ENCODE data around the gene ZNF32.
"Not testable (repeated sequence)": the region's sequence is repeated elsewhere in the genome, so short reads cannot be mapped to it uniquely, and the experiment has no call there.

- not testable (repeated sequence) for TF ChIP-seq CTCF, POLR2A (IDR thresholded peaks at IDR 0.05)
Observed at GRCh38 chr10:43601576-43601975, 47.1 kb downstream of the ZNF32 start.
